ENCODE measurements around the gene FHIT.

FHIT gene

DNA sequence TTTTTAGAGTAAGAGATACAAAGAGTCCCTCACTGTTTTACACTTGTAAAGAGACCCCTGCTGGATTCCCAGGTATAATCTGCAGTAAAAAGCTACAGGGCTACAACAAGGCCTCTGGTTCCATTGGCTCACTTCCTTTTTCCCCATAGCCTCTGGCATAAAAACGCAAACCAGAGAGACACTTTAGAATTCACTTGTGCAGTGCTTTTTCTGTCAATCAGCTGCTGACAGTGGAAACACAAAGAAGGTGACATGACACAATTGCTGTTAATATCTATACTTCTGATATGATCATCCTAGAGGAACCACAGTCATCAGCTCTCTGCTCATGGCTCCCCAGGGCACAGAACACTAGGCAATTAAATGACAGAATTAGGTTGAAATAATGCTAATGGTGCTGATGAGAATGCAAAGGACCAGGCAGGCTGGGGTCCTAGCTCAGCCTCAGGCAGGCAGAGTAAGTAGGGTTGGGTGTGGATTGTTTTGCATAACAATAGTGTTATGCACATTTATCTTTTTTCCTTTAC, 1533.5 kb downstream of the FHIT start:
- no peak for DNase-seq

DNA sequence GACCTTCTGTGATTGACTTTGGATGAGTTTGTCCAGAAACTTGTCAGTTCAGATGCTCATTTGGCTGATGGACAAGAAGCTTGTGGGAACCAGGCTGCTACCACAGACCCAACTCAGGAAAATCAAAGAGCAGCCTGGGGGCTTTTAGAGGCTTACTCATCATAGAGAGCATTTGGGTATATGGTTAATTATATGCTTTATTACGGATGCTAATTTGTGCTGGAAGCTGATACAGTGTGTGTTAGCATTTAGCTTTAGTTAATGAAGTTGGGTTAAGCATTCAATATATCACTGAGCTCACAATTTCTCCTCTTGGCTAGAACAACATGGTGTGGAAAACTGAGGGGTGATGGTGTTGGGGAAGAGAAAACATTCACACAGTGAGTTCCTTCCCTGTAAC, 1537.2 kb downstream of the FHIT start:
- DNase-seq, result no peak

DNA sequence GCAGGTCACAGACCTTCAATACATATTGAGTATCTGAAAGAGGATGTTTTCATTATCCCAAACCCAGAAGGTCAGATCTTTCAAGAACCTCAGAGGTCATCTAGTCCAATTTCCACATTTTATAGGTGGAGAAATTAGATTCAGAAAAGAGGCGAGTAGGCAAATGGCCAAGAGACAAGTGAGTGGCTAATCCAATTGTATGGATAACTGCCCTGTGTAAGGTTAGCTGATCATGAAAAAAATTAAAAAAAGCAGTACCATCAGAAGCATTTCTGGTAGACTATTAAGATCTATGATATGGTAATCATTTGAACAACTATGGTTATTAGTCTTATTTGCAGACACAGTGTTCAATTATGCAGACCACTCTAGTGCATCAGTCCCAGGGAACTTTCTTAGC, 1540.7 kb downstream of the FHIT start:
- DNase-seq, result no peak

DNA sequence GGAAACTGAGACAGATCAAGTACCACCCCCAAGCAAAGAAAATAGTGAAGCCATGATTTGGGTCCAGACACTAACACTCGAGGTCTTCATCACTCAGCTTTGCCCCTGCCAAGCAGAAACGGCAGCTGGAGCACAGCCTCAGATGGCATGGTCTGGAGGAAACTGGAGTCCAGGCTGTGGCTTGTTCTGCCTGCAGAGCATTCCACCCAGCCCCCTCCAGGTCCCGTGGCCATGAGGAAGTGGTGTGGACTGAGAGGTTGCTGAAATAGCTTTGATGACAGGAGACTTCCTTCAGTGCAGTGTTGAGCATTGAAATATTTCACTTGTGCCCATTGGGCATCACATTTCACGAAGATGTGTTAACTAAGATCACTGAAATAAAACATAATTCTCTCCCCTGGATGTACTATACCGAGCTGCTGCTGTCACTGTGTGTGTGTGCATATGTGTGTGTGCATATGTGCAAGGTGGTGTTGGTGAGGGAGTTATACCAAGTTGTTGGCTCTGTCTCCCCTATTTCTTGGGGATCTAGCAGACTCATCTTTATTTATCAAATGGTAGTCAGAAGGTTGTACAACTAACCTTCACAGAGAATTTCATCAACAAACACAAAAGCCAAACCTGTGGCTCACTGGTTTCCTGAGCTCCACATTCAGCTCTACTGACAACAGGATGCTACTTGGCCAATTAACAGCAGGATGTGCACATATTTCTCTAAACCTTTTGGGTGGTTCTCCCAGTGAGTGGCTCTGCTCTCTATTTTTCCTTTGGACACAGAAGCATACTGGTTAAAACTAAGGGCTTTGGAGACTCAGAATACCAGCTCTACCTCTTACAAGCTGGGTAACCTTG, 1541.3 kb downstream of the FHIT start:
- no peak for DNase-seq

DNA sequence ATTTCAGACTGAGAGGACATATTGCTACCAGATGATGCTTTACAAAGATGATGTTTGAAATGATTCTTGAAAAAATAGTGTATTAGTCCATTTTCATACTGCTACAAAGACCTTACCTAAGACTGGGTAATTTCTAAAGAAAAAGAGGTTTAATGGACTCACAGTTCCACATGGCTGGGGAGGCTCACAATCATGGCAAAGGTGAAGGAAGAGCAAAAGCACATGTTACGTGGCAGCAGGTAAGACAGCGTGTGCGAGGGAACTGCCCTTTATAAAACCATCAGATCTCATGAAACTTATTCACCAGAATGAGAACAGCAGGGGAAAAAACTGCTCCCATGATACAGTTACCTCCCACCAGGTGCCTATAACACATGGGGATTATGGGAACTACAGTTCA, 1543.0 kb downstream of the FHIT start:
- DNase-seq, result no peak

DNA sequence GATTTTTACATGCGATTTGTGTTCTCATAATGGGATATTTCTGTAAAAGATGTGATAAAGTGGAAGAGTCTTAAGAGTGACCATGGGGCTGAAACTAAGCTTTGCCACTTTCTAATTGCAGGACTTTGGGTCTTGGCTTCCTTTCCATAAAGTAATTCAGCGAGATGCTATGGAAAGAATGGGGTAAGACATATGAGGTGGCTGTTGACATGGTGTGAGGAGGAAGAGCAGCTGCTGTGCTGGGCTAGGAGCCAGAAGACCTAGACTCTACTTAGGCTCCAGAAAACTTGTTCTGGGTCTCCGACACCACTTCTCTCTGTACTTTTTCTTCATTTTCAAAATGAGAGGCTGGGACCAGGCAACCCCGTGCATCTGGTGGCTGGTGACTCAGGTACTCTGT, 1547.0 kb downstream of the FHIT start:
- DNase-seq, result no peak

DNA sequence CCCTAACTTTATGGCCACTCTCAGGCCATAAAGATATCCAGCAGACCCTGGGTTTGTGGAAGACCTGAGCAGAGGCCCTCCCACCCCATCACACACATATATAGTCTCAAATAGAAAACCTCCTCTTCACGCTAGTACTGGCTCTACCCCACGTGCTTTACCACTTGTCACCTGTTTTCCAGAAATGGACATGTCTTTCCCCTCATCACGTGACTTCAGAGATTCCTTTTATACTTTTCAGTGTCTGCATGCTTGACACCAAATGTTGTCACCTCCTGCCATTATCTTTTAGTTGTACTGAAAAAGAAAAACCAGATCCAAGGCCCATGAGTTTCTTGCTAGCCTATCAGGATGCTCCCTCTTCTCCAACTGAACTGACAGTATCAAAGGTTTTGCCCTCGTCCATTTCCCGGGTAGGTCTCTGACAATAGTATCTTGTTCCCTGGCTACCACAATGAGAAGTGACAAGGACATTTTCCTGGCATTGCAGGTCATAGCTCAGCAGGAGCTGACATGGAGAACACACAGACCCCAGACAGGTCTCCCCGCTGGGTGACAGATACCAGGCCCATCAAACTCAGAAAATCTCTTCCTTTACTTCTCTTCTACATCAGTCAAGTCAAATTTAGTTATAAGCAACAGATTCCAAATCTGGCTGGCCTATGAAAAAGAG, 1551.5 kb downstream of the FHIT start:
- DNase-seq, result no peak
